ENCODE measurements around the gene PTPRN2. TPM values are rescaled to one million over a fixed set of nuclear protein-coding genes. Genes with fewer than 3 reads are reported as not detected.

PTPRN2 gene
- total and polyA plus RNA-seq, 9 of the 15 experiments (the other 6 are each of a cell fraction or from before 2014, with no cell fraction given), result not detected

GRCh38 chr7:158576050-158576762, 11.4 kb downstream of the PTPRN2 start:
- ATAC-seq (no peak), DNase-seq (ENCODE audit: extremely low read depth in 1 of 4, low spot score in 3 of 4) (no peak), FAIRE-seq (no peak)
- no TSS peak for BruUV-seq (replicated peaks)
- Histone ChIP-seq H3K27ac (ENCODE audit: extremely low read depth, low read depth, low read length) (no peak overlapping the region), H3K9me1 (ENCODE audit: control insufficient read depth, insufficient read depth, low read length) (no peaks in the 10 kb centered on the region), H2AFZ (ENCODE audit: low read depth, low read length) (no peak overlapping the region), H3K9me3 (replicated peaks; ENCODE audit: control insufficient read depth, insufficient read depth, low read depth, low read length) (no peaks in the 10 kb centered on the region; the same call in 1 of the 2 replicates), H3K79me2 (ENCODE audit: control insufficient read depth, insufficient read depth, low read length) (no peaks in the 10 kb centered on the region), H3K9ac (ENCODE audit: insufficient read depth in 1 of 2, low read depth in 2 of 2, low read length in 2 of 2) (no peak overlapping the region), H4K20me1 (replicated peaks; ENCODE audit: control insufficient read depth, insufficient read depth, low read length) (no peaks in the 10 kb centered on the region; the same call in 1 of the 2 replicates), H3K4me3 (no peak overlapping the region), H3K4me2 (ENCODE audit: insufficient read depth, low read length) (no peak overlapping the region), H3K36me3 (ENCODE audit: control insufficient read depth, insufficient read depth, low read length) (no peaks in the 10 kb centered on the region), H3K27me3 (ENCODE audit: control insufficient read depth in 2 of 2, insufficient read depth in 2 of 2, low read length in 2 of 2) (peaks cover 0 to 18% of the 10 kb centered on the region in 2 experiments; a peak in 3 of 5 replicates), H3K4me1 (replicated peaks in 1 of 2; ENCODE audit: control insufficient read depth in 2 of 2, insufficient read depth in 2 of 2, low read length in 2 of 2) (no peaks in the 10 kb centered on the region)
- TF ChIP-seq SMAD1 (IDR thresholded peaks at IDR 0.05; ENCODE audit: low read depth, low read length, partially characterized antibody) (no peak), ATF1 (CRISPR knock-in tag; IDR thresholded peaks at IDR 0.05) (no peak), ATF1 (tag; IDR thresholded peaks at IDR 0.05) (peak; percentile 61)
- WGBS (ENCODE audit: insufficient coverage, low coverage, missing lambda C conversion rate), result 1% methylated on average over 11 of the region's 11 CpGs
- in situ Hi-C loops (cut with MboI), result loop anchor here (5.0 kb wide), 1 partner anchor 74 kb away; no protein-coding TSS in a partner anchor
- POLR2A ChIA-PET, result interaction anchor here (0.6 kb wide), 1 partner anchor 543 kb away, joined by 4 read pairs; no protein-coding TSS in a partner anchor
- intact Hi-C loops (cut with micrococcal nuclease), result no loop called here
- CTCF ChIA-PET (ENCODE audit: low intra/inter-chr PET ratio), result no interaction called here

- no peak for FAIRE-seq
- in situ Hi-C loops (cut with MboI), result loop anchor here (5.0 kb wide), 1 partner anchor 72 kb away; no protein-coding TSS in a partner anchor
- no peak for DNase-seq (ENCODE audit: extremely low read depth in 1 of 4, low spot score in 3 of 4)
- no peak overlapping the region for H3K9ac ChIP-seq (ENCODE audit: insufficient read depth in 1 of 2, low read depth in 2 of 2, low read length in 2 of 2)
- H2AFZ ChIP-seq (ENCODE audit: low read depth, low read length), result no peak overlapping the region
- CTCF ChIA-PET (ENCODE audit: low intra/inter-chr PET ratio), result no interaction called here
- BruUV-seq (replicated peaks), result no TSS peak
- no peaks in the 10 kb centered on the region; the same call in 1 of the 2 replicates for H4K20me1 ChIP-seq (replicated peaks; ENCODE audit: control insufficient read depth, insufficient read depth, low read length)
- H3K27me3 ChIP-seq (ENCODE audit: control insufficient read depth in 2 of 2, insufficient read depth in 2 of 2, low read length in 2 of 2), result peaks cover 8 to 27% of the 10 kb centered on the region in 2 experiments
- peaks cover 0 to 9% of the 10 kb centered on the region in 2 experiments; a peak in 1 of 5 replicates for H3K4me1 ChIP-seq (replicated peaks in 1 of 2; ENCODE audit: control insufficient read depth in 2 of 2, insufficient read depth in 2 of 2, low read length in 2 of 2)
- POLR2A ChIA-PET, result no interaction called here
- H3K4me2 ChIP-seq (ENCODE audit: insufficient read depth, low read length), result no peak overlapping the region
- H3K9me3 ChIP-seq (replicated peaks; ENCODE audit: control insufficient read depth, insufficient read depth, low read depth, low read length), result no peaks in the 10 kb centered on the region
- H3K4me3 ChIP-seq, result no peak overlapping the region
- WGBS (ENCODE audit: insufficient coverage, low coverage, missing lambda C conversion rate), result under 1% methylated on average over 8 of the region's 8 CpGs
- H3K9me1 ChIP-seq (ENCODE audit: control insufficient read depth, insufficient read depth, low read length), result no peaks in the 10 kb centered on the region
- intact Hi-C loops (cut with micrococcal nuclease), result no loop called here
- H3K79me2 ChIP-seq (ENCODE audit: control insufficient read depth, insufficient read depth, low read length), result no peaks in the 10 kb centered on the region
- H3K36me3 ChIP-seq (ENCODE audit: control insufficient read depth, insufficient read depth, low read length), result no peaks in the 10 kb centered on the region
- peak; percentile 57; the same call in 2 of the 3 replicates for ATAC-seq
- no peak overlapping the region for H3K27ac ChIP-seq (ENCODE audit: extremely low read depth, low read depth, low read length)
- TF ChIP-seq NFIC (IDR thresholded peaks at IDR 0.05) (no peak), CTCF (IDR thresholded peaks at IDR 0.05 in 2 of 3, conservative IDR thresholded peaks at IDR 0.05 in 1 of 3; ENCODE audit: insufficient read depth in 2 of 3, low read depth in 1 of 3, low read length in 3 of 3) (peak in 1 of 3 experiments; percentile 18; a peak in 1 of 6 replicates), SMARCA4 (IDR thresholded peaks at IDR 0.05) (no peak), CCAR2 (IDR thresholded peaks at IDR 0.05; ENCODE audit: low read depth, low read length) (no peak), TCF15 (CRISPR knock-in tag; IDR thresholded peaks at IDR 0.05) (no peak), CREB3L1 (IDR thresholded peaks at IDR 0.05; ENCODE audit: borderline replicate concordance, low read depth) (no peak), SNRNP70 (optimal IDR thresholded peaks at IDR 0.05; ENCODE audit: low read depth, low read length) (no peak)
Measured at GRCh38 chr7:158574308-158575036, 13.2 kb downstream of the PTPRN2 start.
